HL-60 (cell line): Measurements from ENCODE around the gene NT5C1A.

ENCODE experiments used
- DNase-seq, 2 experiments: peaks; one replicate each; pipeline ENCODE4 v3.0.0-alpha.2; 2010 to 2020; ENCODE audit warnings: low read depth in 1 of 2, low spot score in 1 of 2
- H3K27ac ChIP-seq: fragments of 250-450 bp; sonication (Bioruptor Pico); replicated peaks from 2 replicates; pipeline ENCODE4 v1.5.1; 2020; ENCODE audit warnings: mild to moderate bottlenecking, moderate library complexity
- H3K27me3 ChIP-seq: fragments of 250-450 bp; sonication (Bioruptor Pico); 2 replicates; pipeline ENCODE4 v1.5.1; 2021; ENCODE audit warnings: mild to moderate bottlenecking, moderate library complexity; ENCODE audit not compliant: insufficient read depth, poor library complexity, severe bottlenecking
- H3K4me3 ChIP-seq: replicated peaks from 2 replicates; pipeline ENCODE4 v1.5.1; 2011; ENCODE audit warnings: mild to moderate bottlenecking, control low read depth, low read length; ENCODE audit not compliant: insufficient read depth
- CTCF ChIP-seq: IDR thresholded peaks from one replicate; pipeline ENCODE4 v1.5.1; 2011; ENCODE audit warnings: low read length, control low read depth, inconsistent platforms; ENCODE audit not compliant: insufficient read depth
- GABPA ChIP-seq: IDR thresholded peaks from 2 replicates; pipeline ENCODE4 v1.6.1; 2012; ENCODE audit warnings: low read depth
- POLR2AphosphoS5 ChIP-seq: IDR thresholded peaks from 2 replicates; pipeline ENCODE4 v1.6.1; 2012; ENCODE audit warnings: low read depth
- REST ChIP-seq: IDR thresholded peaks from 2 replicates; pipeline ENCODE4 v1.6.1; 2012; ENCODE audit warnings: low read depth; ENCODE audit not compliant: insufficient replicate concordance
- SPI1 ChIP-seq: IDR thresholded peaks from 2 replicates; pipeline ENCODE4 v1.6.1; 2012; ENCODE audit warnings: low read depth, mild to moderate bottlenecking, borderline replicate concordance

NT5C1A gene

GRCh38 chr1:39659538-39659937, 12.4 kb downstream of the NT5C1A start:
- Histone ChIP-seq H3K4me3 (no peak overlapping the region), H3K27me3 (no peaks in the 10 kb centered on the region), H3K27ac (no peak overlapping the region)
- TF ChIP-seq REST: no peak
- TF ChIP-seq POLR2AphosphoS5: no peak
- no peak for TF ChIP-seq SPI1
- TF ChIP-seq CTCF: no peak
- TF ChIP-seq GABPA: no peak
- no peak for DNase-seq

GRCh38 chr1:39659110-39659509, 12.8 kb downstream of the NT5C1A start:
- TF ChIP-seq SPI1 (no peak), REST (no peak), GABPA (no peak), POLR2AphosphoS5 (no peak), CTCF (no peak)
- no peak overlapping the region for H3K4me3 ChIP-seq
- no peaks in the 10 kb centered on the region for H3K27me3 ChIP-seq
- no peak for DNase-seq
- H3K27ac ChIP-seq: no peak overlapping the region

DNA sequence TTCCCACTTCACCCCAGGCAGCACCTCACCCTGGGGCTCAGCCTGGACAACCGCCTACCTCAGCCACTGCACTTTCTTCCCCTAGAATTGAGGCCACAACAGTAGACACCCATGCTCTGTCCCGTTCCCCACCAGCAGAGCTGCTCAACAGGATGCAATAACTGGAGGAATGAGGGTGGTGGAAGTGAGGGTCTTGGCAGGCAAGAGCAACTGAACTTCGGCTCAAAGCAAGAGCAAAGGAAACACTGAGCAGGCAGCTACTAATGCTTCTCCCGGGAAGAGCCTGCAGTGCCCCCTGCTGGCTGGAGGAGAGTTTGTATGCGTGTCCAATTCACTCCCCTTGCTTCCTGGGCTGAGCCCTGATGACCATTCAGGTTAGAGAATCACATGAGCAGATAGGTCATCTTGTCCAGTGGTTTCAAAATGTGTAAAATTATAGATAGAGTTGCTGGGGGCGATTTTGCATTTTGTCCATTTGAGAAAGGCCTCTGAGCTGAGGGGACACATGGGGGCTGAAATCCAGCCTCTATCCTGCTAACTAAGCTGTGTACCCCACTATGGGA, 13.9 kb downstream of the NT5C1A start:
- no peak overlapping the region for H3K4me3 ChIP-seq

More for the DNA sequence above, 13.9 kb downstream of the NT5C1A start:
- Histone ChIP-seq H3K27ac (no peak overlapping the region), H3K27me3 (peaks cover 2% of the 10 kb centered on the region)
- peak; percentile 60 to 67 for DNase-seq
- no peak for TF ChIP-seq POLR2AphosphoS5
- peak; percentile 81 for TF ChIP-seq CTCF
